Small intestine (tissue), 4 donors: Measurements from ENCODE around the gene SLC35G2. TPM values are rescaled to one million over a fixed set of nuclear protein-coding genes. Genes with fewer than 3 reads are reported as not detected.

Source experiments
- polyA plus RNA-seq, 4 donors: library from polyadenylated mRNA; stranded (reverse) in 3 of 4; unstranded in 1 of 4; fragments of 200-250 nt in 3 of 4; fragments of 120-200 nt in 1 of 4; gene quantifications; one replicate each; pipeline versions ENCODE4 v1.2.1 to v1.2.3, GENCODE V29; 2013
- donor health status: healthy with polysubstance abuse.
- donor health status: Bipolar disorder and iron deficiency.
- donor health status: healthy.

Gene SLC35G2
- polyA plus RNA-seq, 4 donors, result 1.6 to 5.1 TPM; not detected in 2

Other genes starting within 250 kb of the SLC35G2 start
- 10 to 100 TPM in 3 of 4 donors, 1 to 10 TPM in 1; 10.0 to 29.9 (median 11.4) TPM for gene STAG1, start 66.7 kb upstream of the SLC35G2 start, polyA plus RNA-seq
- gene NCK1, start 43.1 kb downstream of the SLC35G2 start, polyA plus RNA-seq, result 10 to 100 TPM in 3 of 4 donors, 1 to 10 TPM in 1; 8.9 to 28.4 (median 15.2) TPM
- under 1 TPM; 0.58 to 0.81 (median 0.72) TPM for gene IL20RB, start 138.9 kb downstream of the SLC35G2 start, polyA plus RNA-seq